HG03280 (cell line): ENCODE data around the gene FAF1.

Experiments
- ATAC-seq: cut with Tn5 transposase; IDR thresholded peaks from one replicate; pipeline ENCODE4 v1.9.1; 2021; ENCODE audit warnings: mild to moderate bottlenecking, moderate library complexity; ENCODE audit not compliant: unreplicated experiment

FAF1 gene

DNA sequence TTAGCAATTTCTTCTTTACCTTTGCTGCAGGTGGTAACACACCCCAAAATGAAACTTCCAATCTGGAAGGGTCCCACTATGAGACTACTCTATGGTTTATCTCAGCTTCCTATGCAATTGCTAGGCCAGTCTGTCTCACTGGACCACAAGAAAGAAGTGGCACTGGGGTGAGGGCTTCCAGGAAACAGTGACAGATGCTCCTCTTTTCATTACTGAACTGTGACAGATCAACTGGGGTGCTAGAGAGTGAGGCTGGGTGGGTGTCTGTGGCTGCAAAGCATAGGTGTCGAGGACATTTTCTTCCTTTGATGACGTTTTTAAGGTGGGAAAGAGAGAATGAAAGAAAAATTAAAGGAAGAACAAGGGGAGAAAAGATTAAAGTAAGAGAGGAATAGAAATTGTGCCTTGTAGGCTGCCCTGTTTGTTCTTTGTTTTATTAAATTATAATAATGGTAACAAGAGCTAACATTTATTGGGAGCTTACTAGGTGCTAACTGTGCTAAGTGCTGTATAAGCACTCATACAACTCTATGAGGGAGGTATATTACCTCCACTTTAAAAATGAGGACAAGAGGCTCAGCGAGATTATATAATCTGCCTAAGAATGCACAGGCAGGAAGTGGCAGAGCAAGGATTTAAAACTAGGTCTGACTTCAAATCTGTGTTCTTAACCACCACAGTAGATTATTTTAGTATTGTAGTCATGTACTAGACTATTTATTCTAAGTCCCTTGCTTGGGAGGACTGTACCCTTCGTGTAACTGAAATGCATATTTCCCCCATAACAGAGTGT is 509.0 kb downstream of the FAF1 start:
- ATAC-seq: no peak

DNA sequence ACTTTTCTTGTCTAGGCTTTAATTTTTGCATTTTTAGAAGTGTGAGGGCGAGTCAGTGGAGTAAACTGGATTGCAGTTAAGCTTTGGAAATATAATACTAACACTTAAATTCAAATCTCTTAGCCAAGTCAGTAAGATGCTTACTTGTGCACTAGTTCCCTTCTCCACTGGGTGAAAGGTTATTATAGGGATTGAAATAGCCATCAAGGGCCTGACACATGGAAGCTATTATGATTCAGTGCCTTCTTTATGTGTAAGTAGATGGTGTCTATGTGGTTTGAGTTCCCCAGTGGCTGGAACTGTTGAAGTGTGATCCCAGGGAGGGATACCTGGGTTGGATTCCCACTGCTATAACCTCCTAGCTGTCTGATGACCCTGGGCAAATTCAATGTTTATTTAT is 512.1 kb downstream of the FAF1 start:
- ATAC-seq: no peak

DNA sequence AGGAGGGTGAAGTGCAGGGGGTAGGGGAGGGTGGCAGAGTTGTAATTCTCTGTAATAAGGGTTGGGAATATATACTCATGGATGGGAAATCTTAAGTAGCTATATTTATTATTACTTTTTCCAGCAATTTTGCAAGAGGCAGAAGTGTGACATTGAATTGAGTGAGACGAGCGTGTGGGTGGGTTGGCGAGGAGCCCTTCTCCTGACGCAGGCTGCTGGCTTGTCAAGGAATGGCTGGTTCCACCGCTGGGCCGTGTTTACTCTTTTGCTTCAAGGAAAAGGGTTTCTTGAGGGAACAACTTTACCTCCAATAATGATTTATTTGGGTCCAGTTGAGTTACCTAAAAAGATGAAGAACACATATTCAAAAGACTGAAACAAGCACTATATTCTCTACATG is 518.9 kb downstream of the FAF1 start:
- ATAC-seq: no peak

DNA sequence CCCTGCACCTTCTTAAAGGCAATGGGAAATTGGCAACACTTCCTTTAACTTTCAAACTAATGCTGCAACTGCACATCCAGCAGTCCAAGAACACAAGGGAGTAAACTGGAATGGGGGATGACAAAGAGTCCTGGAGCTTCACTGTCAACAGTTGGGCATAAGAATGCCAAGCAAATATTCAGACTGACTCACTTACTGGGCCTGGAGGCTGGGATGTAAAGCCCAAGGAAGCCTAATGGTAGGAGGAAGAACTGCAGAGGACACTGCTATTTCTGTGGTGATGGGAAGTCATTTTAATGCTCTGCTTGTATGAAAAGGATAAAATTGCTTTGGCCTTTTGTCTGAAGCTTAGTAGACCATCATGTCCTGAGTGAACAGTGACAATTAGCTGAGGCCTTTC is 521.1 kb downstream of the FAF1 start:
- ATAC-seq: no peak

DNA sequence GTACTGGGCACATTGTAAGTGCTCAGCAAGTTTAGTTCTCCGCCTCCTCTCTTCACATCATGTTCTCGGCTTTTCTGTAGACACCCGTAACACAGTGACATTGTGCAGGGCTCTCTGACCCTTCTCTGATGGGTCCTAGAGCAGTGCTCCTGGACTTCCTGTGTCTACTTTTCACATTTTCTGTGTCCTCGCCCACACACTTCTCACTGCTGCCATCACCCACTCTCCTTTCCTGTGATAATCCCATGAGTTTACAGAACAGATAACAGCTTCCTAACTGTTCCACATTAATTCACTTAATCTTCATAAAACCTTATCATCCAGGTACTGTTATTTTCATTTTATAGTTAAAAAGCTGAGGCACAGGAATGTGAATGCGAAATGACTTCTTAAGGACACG is 523.6 kb downstream of the FAF1 start:
- ATAC-seq: no peak

DNA sequence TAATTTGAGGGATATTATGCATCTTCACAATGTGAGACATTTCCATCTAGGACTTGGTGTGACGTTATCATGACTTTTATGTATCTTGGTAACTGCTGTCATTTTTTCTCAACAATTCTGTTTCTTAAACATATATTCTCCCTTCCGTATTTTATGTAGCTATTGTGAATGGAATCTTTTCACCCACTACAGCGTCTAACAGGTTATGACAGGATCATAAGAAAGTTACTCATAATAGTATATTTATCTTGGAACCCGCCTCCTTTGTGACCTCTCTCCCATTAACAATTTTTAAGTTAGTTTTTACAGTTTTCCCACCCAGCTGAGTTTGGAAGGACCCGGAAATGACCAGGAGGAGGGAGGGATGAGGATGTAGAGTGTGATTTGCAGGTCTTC is 530.1 kb downstream of the FAF1 start:
- ATAC-seq: no peak

DNA sequence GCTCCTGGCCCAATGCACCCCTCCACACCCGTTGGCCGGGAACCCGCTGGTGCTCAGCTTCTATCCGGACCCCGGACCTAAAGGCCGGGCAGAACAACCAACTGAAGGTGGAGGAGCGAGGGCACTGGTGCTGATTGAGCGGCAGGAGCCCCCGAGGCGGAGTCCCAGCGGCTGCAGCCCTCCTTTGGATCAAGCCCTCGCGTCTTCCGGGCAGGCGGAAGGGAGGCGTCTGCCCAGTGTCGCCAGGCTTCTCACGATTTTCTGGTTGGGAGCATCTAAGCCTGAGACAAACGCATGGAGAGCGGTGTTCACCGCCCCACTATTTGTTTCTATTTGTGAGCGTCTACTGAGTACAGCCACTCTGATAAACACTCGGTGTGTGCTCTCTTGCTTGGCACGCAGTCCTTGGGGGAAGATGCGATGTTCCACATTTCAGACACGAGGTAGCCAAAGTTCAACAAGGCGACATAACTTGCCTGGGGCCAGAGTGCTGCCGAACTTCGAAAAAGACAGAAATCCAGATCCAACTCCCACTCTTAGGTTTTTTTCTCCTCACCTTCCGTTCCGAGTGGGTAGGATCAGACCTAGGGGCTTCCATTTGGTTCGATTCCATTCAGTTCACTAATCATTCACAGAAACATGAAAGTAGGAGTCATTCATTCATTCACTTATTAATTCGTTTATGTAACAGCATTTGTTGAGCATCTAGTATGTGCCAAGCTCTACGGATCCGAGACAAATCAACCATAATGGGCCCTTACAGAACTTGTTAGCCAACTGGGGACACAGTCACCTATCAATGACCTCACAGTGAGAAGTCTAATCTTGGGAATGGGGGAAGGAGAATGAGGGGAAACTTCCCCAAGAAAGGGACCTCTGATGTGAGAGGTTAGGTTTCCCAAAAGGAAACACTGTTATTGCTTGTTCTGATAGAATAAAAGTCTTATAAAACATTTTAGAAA is 532.0 kb downstream of the FAF1 start:
- ATAC-seq: no peak

DNA sequence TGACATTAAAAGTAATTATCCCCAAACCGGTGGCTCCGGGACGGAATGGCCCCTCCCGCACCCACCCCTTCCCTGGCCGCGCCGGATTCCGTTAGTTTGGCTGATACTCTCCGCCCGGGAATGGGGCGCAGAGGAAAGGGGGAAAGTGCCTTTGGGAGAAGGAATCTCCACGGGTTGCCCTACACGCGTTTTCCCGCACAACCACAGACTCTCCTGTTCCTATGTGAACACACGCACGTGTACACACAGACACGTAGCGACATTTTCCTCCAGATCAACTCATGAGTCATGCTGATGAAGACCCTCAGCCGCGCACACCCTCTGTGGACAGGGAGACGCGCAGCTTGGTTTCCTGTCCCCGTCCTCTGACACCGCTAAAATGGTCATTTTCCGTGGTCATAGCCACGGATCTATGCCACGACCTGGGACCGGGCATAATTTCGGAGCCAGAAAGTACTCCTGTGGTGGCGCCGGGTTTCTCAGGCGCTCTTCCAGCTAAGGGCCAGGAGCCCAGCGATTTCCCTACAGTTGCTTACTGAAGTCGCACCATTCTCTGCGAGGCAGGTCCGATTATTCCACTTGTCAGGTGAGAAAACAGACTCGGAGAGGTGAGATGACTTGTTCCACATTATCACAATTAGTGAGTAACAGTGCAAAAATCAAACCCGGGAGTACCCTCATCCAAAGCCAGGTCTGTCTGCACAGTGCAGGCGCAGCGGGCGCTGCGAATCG is 532.8 kb downstream of the FAF1 start:
- no peak for ATAC-seq

DNA sequence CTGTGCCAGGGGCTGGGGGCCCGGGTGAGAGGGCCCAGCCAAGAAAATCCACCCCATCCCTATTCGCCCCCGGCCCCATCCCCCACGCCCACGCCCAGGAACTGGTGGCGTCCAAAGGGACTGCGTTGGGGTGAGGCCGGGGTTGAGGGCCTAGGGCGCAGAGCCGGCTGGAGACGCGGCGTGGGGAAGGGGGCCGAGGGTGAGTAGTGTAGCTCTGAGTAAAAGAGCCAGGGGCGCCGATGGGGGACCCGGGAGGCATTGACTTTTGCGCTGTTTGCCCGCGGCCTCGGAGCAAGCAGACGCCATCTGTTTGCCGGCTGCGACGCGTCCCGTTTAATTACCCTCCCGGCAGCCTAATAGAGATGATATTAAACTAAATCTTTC is 533.4 kb downstream of the FAF1 start:
- ATAC-seq: no peak

DNA sequence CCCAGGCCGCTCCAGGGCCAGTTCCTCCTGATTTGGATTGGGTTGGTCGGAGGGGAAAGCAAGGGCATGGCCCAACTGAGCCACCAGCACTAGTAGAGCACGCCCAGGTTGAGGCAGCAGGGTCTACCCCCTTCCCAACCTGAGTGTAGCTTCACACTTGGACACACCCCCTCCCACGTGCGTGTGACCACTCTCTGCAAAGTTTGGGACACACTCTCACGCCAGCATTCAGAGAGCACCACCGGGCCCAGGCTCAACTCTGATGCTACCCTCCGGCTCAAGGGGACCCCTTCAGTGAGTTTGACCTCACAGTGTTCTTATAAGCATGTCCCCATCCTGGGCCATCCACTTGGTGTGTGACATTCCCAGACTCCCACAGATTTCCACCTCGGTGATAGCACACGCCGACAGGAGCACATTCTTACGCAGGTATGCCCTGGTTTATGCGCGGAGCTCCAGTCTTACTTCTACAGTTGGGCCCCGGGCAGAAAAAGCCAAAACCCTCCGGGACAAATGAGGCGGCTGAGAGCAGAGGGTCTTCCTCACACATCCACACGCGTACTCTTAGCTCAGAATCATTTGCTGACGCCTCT is 533.9 kb downstream of the FAF1 start:
- ATAC-seq: no peak

DNA sequence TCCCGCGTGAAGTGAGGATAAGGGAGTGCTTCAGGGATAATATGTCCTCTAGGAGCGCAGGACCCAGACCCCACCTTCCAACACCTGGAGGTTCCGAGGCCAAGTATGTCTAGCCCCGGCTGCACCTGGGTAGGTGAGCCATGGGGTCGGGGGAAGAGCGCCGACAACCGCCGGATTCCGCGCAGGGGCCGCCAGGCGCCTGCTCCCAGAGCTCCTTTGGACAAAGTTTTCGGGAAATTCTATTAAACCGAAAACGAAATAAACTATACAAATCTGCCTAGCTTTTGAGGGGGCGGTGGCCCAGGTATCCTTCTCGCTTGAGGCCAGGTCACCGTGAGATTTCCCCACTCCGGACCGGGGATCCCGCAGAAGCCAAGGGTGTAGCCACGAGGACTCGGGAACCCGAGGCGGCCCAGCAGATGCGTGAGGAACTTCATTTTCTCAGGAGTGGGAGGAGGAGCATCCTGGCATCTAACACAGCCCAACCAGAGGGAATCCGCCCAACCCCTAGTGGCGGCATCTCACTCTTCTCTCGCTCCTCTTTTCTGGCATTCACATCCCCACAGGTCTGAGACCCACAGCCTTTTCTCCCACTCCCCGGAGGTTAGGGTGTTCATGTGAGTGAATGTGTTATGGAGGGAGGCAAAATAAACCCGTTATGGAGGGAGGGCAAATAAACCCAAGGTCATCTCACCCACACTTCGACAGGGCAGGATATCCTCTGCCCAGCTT is 534.5 kb downstream of the FAF1 start:
- no peak for ATAC-seq

DNA sequence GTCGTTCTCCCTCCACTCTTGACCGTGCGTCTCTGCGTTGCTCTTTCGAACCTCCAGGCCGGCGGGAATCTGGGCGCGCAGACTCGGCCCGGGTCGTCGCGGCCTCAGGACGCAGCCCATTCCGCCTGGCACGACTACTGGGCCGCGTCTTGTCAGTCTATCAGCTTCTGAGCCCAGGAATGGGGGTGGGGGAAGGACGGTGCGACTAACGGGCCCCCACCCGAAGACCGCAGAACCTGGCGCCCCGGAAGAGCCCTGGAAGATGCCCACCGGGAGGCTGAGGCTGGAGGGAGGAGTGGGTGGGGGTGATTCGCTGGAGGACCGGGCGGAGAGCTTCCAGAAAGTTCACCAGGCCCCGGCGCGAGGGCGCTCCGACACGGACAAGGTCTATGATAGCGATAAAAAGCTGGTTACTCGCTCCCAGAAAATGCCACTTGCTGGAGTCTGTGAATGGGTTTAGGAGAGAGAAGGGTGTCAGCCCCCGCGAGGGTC is 535.1 kb downstream of the FAF1 start:
- no peak for ATAC-seq

DNA sequence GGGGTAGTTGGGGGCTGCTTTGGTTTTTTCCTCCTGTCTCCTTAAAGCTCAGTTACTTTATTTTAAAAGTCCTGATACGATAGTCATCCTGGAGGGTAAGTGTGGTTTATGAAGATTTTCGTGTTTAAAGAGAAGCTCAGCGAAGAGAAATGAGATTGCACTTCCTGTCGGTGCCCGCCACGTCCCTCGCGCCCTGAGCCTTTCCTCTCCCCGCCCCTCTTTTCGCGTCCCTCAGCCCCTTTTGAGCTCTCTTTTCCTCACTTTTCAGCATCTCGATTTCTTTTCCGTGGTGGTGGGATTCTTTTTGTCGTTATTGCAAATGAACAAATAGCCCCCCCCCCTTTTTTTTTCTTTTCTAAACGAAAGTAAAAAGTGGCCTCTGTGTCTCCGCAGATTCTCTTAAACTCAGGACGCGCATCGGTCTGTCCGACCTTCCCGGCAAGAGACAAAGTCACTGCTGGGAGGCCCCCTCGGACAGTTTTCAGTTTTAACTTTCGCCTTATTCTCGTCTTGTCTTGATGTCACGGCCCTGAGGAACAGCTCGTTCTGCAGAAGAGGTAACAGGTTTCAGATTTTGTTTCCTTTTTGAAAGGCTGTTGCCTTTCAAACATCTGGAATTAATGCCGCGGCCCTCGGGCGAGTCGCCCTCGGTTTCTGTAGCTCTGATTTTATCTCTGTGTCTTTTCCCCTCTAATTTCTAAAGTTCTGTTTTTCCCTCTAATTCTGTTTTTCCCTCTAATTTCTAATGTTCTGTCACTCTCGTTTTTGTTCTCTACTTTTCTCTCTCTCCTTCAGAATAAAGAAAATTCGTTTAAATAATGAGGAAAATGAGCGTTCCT is 535.8 kb downstream of the FAF1 start:
- ATAC-seq: no peak

DNA sequence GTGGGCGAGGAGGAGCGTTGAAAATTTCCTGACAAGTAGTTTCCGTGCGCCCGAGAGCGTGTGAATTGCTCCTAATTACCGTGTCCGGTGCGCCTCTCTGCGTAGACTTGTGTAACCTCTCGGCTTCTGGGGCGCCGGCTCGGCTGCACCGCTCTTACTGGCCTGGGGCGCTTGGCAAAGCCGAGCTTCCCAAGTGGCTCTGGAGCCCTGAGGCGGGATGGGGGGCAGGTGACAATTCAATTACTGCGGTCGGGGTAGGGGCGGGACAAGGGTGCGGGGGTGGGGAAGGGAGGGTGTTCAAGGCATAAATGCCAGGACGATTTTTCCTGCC is 536.4 kb downstream of the FAF1 start:
- ATAC-seq: no peak

DNA sequence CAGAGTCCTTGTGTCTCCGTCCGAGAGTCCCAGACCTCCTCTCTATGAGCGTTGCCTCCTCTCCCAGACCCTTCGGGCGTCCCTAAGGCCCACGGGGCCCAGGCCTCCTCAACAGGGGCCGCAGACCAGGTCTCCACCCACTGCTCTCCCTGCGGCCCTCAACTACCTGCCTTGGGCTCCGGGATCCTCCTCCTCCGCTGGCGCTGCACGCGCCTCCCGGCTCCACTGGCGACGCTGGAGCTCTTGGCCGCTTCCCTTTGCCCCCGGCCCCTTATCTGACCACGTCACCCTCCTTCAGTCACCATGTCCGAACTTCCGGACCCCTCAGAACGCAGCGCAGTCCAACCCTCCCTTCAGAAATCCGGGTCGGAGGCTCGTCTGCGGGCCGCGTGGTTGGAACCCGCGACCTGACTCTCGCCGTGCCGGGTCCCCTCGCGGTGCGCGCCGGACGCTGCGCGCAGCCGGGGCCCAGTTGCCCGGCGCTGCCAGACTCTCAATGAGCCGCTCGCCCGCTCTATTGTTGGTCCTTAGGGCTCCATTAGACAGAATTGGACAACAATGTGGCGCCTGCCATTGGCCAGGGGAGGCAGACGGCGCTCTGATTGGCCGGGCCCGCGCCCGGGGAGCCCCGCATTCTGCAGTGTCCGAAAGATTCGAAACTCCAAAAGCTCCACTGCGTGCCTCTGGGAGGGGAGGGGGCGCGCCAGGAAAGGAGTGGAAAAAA is 537.0 kb downstream of the FAF1 start, which contains the start of gene DMRTA2:
DMRTA2 (minus strand) TSS at position 498 of the 724 bp plus-strand sequence. CDS start 1,907 bp downstream, outside the sequence.
- no peak for ATAC-seq

DNA sequence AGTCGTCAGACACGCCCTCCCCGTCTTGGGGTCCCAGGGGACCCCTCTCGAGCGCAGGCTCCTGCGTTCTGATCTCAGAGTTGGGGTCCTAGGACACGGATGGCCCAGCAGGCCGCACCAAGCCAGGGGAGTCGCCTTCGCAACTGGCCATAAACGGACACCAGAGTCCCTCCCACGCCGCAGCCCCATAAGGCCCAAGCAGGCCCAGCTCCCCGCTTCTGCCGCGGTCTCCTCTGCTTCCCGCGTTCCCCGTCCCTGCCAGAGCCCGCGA is 537.5 kb downstream of the FAF1 start:
- ATAC-seq: no peak

DNA sequence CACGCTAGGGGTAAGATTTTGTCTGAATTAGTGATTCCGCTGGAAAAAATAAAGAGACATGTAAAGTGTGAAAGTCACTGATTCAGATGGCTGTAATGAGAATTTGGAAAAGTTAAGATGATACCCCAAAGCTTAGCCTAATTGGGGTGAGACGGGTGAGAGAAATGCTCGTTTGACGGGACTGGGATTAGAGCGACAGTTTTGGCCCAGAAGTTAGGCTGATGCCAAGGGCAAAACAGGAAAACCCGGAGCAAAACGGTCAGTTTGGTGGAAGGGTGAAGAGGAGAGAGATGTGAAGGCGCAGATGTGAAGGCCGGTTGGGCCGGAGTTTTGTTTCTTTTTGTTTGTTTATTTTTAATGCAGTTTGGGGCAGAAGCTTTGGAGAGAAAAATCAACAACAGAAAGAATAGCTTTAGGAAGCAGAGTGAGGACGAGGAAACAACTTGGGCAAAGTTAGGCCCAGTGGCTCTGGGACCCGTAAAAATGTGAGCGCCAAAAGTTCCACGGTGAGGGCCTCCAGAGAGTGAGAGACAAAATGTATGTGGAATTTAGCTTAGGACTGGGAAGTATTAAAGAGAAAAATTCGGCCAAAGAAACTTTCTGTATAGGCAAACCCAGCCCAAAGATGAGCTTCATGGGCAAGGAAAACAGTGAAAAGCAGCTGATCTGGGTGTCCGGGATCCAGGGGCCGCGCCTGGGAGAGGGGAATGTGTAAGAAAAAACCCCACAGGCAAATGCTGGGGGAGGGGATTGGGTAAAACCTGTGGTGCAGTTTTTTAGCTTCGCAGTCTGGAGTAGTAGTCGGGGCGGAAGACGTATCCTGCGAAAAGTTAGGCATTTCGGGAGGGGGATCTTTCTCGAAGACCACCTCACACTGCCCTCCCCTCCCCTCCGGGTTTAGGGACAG is 538.0 kb downstream of the FAF1 start:
- no peak for ATAC-seq

DNA sequence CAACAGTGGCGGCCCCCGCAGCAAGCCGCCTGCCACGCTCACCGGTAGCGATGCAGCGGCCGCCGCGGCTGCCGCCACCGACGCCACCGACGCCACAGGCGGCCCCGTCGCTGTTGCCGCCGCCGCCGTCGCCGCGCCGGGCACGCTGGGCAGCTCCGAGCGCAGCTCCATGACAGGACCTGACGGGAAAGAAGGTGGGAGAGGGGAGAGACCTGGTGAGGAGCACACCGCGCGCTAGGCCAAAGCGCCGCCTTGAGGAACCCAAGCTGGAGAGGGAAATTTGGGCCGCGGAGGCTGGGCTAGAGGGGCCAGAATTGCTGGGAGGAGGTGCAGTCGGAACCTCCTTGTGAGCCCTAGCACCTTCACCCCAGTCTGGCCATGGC is 538.7 kb downstream of the FAF1 start:
- no peak for ATAC-seq
